Mesenchymal stem cell (in vitro differentiated cells and primary cell): Measurements from ENCODE around the gene DIS3L2.

ENCODE experiments used
- DNase-seq: peaks from one replicate; pipeline ENCODE4 v3.0.0-alpha.2; 2013
- H2AFZ ChIP-seq: one replicate; pipeline ENCODE4 v1.6.1; 2013; ENCODE audit warnings: low read depth, mild to moderate bottlenecking, control low read depth, inconsistent platforms, low read length, moderate library complexity
- H2AK5ac ChIP-seq: 2 replicates; pipeline ENCODE4 v1.6.1; 2013; ENCODE audit warnings: low read length, moderate library complexity, mild to moderate bottlenecking, inconsistent platforms; ENCODE audit not compliant: severe bottlenecking
- H2BK120ac ChIP-seq: one replicate; pipeline ENCODE4 v1.6.1; 2013; ENCODE audit warnings: low read depth, mild to moderate bottlenecking, inconsistent platforms, low read length, moderate library complexity
- H2BK12ac ChIP-seq, 2 experiments: one replicate each; pipeline ENCODE4 v1.6.1; 2013; ENCODE audit warnings: inconsistent platforms in 2 of 2, low read length in 2 of 2, mild to moderate bottlenecking in 2 of 2, moderate library complexity in 2 of 2, control low read depth in 1 of 2
- H2BK15ac ChIP-seq: one replicate; pipeline ENCODE4 v1.6.1; 2013; ENCODE audit warnings: mild to moderate bottlenecking, low read depth, inconsistent platforms; ENCODE audit not compliant: poor library complexity, severe bottlenecking
- H2BK5ac ChIP-seq: 2 replicates; pipeline ENCODE4 v1.6.1; 2013; ENCODE audit warnings: low read depth, mild to moderate bottlenecking, low read length, control low read depth, inconsistent platforms; ENCODE audit not compliant: poor library complexity, severe bottlenecking
- H3K14ac ChIP-seq, 2 experiments: one replicate each; pipeline ENCODE4 v1.6.1; 2013; ENCODE audit warnings: inconsistent platforms in 2 of 2, low read length in 2 of 2, control low read depth in 1 of 2, mild to moderate bottlenecking in 1 of 2, moderate library complexity in 1 of 2
- H3K18ac ChIP-seq, 2 experiments: one replicate each; pipeline ENCODE4 v1.6.1; 2013; ENCODE audit warnings: inconsistent platforms in 2 of 2, low read length in 2 of 2, control low read depth in 1 of 2, low read depth in 1 of 2, mild to moderate bottlenecking in 1 of 2
- H3K23ac ChIP-seq, 2 experiments: one replicate each; pipeline ENCODE4 v1.6.1; 2013; ENCODE audit warnings: inconsistent platforms in 2 of 2, low read length in 2 of 2, mild to moderate bottlenecking in 2 of 2, moderate library complexity in 2 of 2, control low read depth in 1 of 2
- H3K27ac ChIP-seq: 2 replicates; pipeline ENCODE4 v1.5.1; 2013; ENCODE audit warnings: mild to moderate bottlenecking, moderate library complexity, low read length, control low read depth, inconsistent platforms; ENCODE audit not compliant: poor library complexity, severe bottlenecking
- H3K27me3 ChIP-seq, 2 experiments: 2 replicates each; pipeline versions ENCODE4 v1.6.1 to v1.7.0; 2013; ENCODE audit warnings: low read length in 2 of 2, mild to moderate bottlenecking in 2 of 2, moderate library complexity in 2 of 2, control low read depth in 1 of 2, inconsistent platforms in 1 of 2; ENCODE audit not compliant: control insufficient read depth in 1 of 2, insufficient read depth in 1 of 2
- H3K36me3 ChIP-seq, 2 experiments: 2 replicates each; pipeline versions ENCODE4 v1.6.1 to v1.7.0; 2013; ENCODE audit warnings: low read length in 2 of 2, control low read depth in 1 of 2, inconsistent platforms in 1 of 2, low read depth in 1 of 2, mild to moderate bottlenecking in 1 of 2; ENCODE audit not compliant: insufficient read depth in 2 of 2, control insufficient read depth in 1 of 2
- H3K4ac ChIP-seq, 2 experiments: one replicate each; pipeline ENCODE4 v1.6.1; 2013; ENCODE audit warnings: inconsistent platforms in 2 of 2, low read length in 2 of 2, mild to moderate bottlenecking in 2 of 2, moderate library complexity in 2 of 2, control low read depth in 1 of 2, low read depth in 1 of 2
- H3K4me1 ChIP-seq: 2 replicates; pipeline ENCODE4 v1.6.1; 2013; ENCODE audit warnings: low read depth, low read length, control low read depth; ENCODE audit not compliant: control insufficient read depth, insufficient read depth
- H3K4me2 ChIP-seq: 2 replicates; pipeline ENCODE4 v1.6.1; 2013; ENCODE audit warnings: low read length, mild to moderate bottlenecking, inconsistent platforms; ENCODE audit not compliant: poor library complexity, severe bottlenecking
- H3K4me3 ChIP-seq, 2 experiments: 2 replicates each; pipeline versions ENCODE4 v1.5.1 to v1.7.0; 2013; ENCODE audit warnings: low read length in 2 of 2, mild to moderate bottlenecking in 2 of 2, control low read depth in 1 of 2, low read depth in 1 of 2; ENCODE audit not compliant: insufficient read depth in 1 of 2
- H3K79me1 ChIP-seq: replicated peaks from 2 replicates; pipeline ENCODE4 v1.6.1; 2013; ENCODE audit warnings: mild to moderate bottlenecking, control low read depth, low read length, inconsistent platforms; ENCODE audit not compliant: poor library complexity, severe bottlenecking
- H3K9ac ChIP-seq: 2 replicates; pipeline ENCODE4 v1.7.0; 2013; ENCODE audit warnings: mild to moderate bottlenecking, low read length, moderate library complexity
- H3K9me3 ChIP-seq: 2 replicates; pipeline ENCODE4 v1.7.0; 2013; ENCODE audit warnings: mild to moderate bottlenecking, low read length; ENCODE audit not compliant: control insufficient read depth
- H4K8ac ChIP-seq: one replicate; pipeline ENCODE4 v1.6.1; 2013; ENCODE audit warnings: inconsistent platforms, mild to moderate bottlenecking, low read length, moderate library complexity
- H4K91ac ChIP-seq: one replicate; pipeline ENCODE4 v1.6.1; 2013; ENCODE audit warnings: mild to moderate bottlenecking, low read length, inconsistent platforms
- WGBS: methylation state at CpG from one replicate; pipeline ENCODE4 v1.1.7; 2013; ENCODE audit warnings: mixed read lengths; 5-methylcytosine and 5-hydroxymethylcytosine counted together

Gene DIS3L2

GRCh38 chr2:232204457-232204931, 243.0 kb downstream of the DIS3L2 start:
- no peak overlapping the region for H2BK120ac ChIP-seq
- peak overlapping the region; percentile 37 for H2BK5ac ChIP-seq
- H2AFZ ChIP-seq = no peak overlapping the region
- peak overlapping the region; percentile 59 for H2AK5ac ChIP-seq
- H4K8ac ChIP-seq = no peak overlapping the region
- H3K4me1 ChIP-seq = peaks cover 8% of the 10 kb centered on the region
- peaks cover 9% of the 10 kb centered on the region for H3K79me1 ChIP-seq
- H3K4me2 ChIP-seq = no peak overlapping the region
- peak overlapping the region; percentile 9 for H3K9ac ChIP-seq
- no peak overlapping the region for H4K91ac ChIP-seq
- peak overlapping the region in 1 of 2 experiments; percentile 19 for H3K14ac ChIP-seq
- 92% methylated on average over 9 of the region's 9 CpGs for WGBS
- no peak for DNase-seq
- no peaks in the 10 kb centered on the region for H3K27me3 ChIP-seq
- no peak overlapping the region for H3K23ac ChIP-seq
- no peak overlapping the region for H3K4me3 ChIP-seq
- peaks cover 0 to 4% of the 10 kb centered on the region in 2 experiments for H3K36me3 ChIP-seq
- no peaks in the 10 kb centered on the region for H3K9me3 ChIP-seq
- peak overlapping the region in 1 of 2 experiments; percentile 54 for H2BK12ac ChIP-seq
- H3K18ac ChIP-seq = peak overlapping the region in 1 of 2 experiments; percentile 46
- peak overlapping the region; percentile 68 for H3K27ac ChIP-seq
- H3K4ac ChIP-seq = no peak overlapping the region
- no peak overlapping the region for H2BK15ac ChIP-seq

- Histone ChIP-seq H3K4me2 (no peak overlapping the region), H4K91ac (no peak overlapping the region), H4K8ac (no peak overlapping the region), H2AK5ac (no peak overlapping the region), H3K14ac (no peak overlapping the region), H2AFZ (no peak overlapping the region), H3K27me3 (no peaks in the 10 kb centered on the region), H3K9me3 (no peaks in the 10 kb centered on the region), H3K4me1 (peaks cover 7% of the 10 kb centered on the region), H2BK12ac (no peak overlapping the region), H3K36me3 (peaks cover 10 to 14% of the 10 kb centered on the region in 2 experiments), H2BK15ac (no peak overlapping the region), H3K4ac (no peak overlapping the region), H2BK5ac (no peak overlapping the region), H3K79me1 (peaks cover 12% of the 10 kb centered on the region), H3K27ac (no peak overlapping the region), H3K18ac (no peak overlapping the region), H3K4me3 (no peak overlapping the region), H2BK120ac (no peak overlapping the region), H3K9ac (no peak overlapping the region), H3K23ac (no peak overlapping the region)
- no peak for DNase-seq
- WGBS = 91% methylated on average over 2 of the region's 2 CpGs
Observed at GRCh38 chr2:232207174-232207573, 245.7 kb downstream of the DIS3L2 start.

GRCh38 chr2:232210306-232210705, 248.8 kb downstream of the DIS3L2 start:
- Histone ChIP-seq H3K18ac (no peak overlapping the region), H2BK5ac (no peak overlapping the region), H3K79me1 (peaks cover 13% of the 10 kb centered on the region), H3K9ac (no peak overlapping the region), H3K14ac (no peak overlapping the region), H3K23ac (no peak overlapping the region), H3K4me1 (peaks cover 11% of the 10 kb centered on the region), H4K8ac (no peak overlapping the region), H2BK120ac (no peak overlapping the region), H2AFZ (no peak overlapping the region), H3K4me2 (no peak overlapping the region), H3K27ac (no peak overlapping the region), H3K36me3 (peaks cover 10 to 14% of the 10 kb centered on the region in 2 experiments), H3K27me3 (no peaks in the 10 kb centered on the region), H3K4ac (no peak overlapping the region), H2AK5ac (no peak overlapping the region), H2BK15ac (no peak overlapping the region), H4K91ac (no peak overlapping the region), H3K4me3 (no peak overlapping the region), H3K9me3 (no peaks in the 10 kb centered on the region), H2BK12ac (no peak overlapping the region)
- DNase-seq = no peak
- 96% methylated on average over 6 of the region's 6 CpGs for WGBS

GRCh38 chr2:232211743-232212686, 250.5 kb downstream of the DIS3L2 start:
- Histone ChIP-seq H2BK120ac (no peak overlapping the region), H3K23ac (no peak overlapping the region), H3K9me3 (no peaks in the 10 kb centered on the region), H3K4ac (no peak overlapping the region), H4K8ac (no peak overlapping the region), H2BK12ac (no peak overlapping the region), H3K4me3 (no peak overlapping the region), H4K91ac (no peak overlapping the region), H3K14ac (no peak overlapping the region), H3K27me3 (no peaks in the 10 kb centered on the region), H3K36me3 (peaks cover 10 to 14% of the 10 kb centered on the region in 2 experiments), H3K27ac (no peak overlapping the region), H3K4me1 (peaks cover 14% of the 10 kb centered on the region), H3K18ac (no peak overlapping the region), H3K4me2 (no peak overlapping the region), H3K79me1 (peaks cover 14% of the 10 kb centered on the region), H2BK5ac (no peak overlapping the region), H2AK5ac (no peak overlapping the region), H2AFZ (no peak overlapping the region), H2BK15ac (no peak overlapping the region), H3K9ac (no peak overlapping the region)
- 95% methylated on average over 7 of the region's 8 CpGs for WGBS
- no peak for DNase-seq
